Renal pelvis (tissue), 4 donors: ENCODE data around the gene DCP1B. TPM values are rescaled to one million over a fixed set of nuclear protein-coding genes. Genes with fewer than 3 reads are reported as not detected.

ENCODE experiments used
- DNase-seq: peaks from one replicate; pipeline ENCODE4 v3.0.0-alpha.2; 2013
- polyA plus RNA-seq, 3 donors: library from polyadenylated mRNA; unstranded; fragments of 120-200 nt; gene quantifications; one replicate each; pipeline ENCODE4 v1.2.1, GENCODE V29; 2013; ENCODE audit not compliant: insufficient read length in 3 of 3

Gene DCP1B
- polyA plus RNA-seq, 3 donors, result 28.1 to 29.4 (median 28.3) TPM

GRCh38 chr12:2023365-2023764, 19.1 kb upstream of the DCP1B start:
- DNase-seq, result no peak

GRCh38 chr12:2020511-2020910, 16.3 kb upstream of the DCP1B start:
- no peak for DNase-seq

GRCh38 chr12:2019126-2019525, 14.9 kb upstream of the DCP1B start:
- no peak for DNase-seq

GRCh38 chr12:2018391-2018790, 14.1 kb upstream of the DCP1B start:
- DNase-seq, result peak; percentile 77

GRCh38 chr12:2017546-2018337, 13.5 kb upstream of the DCP1B start:
- DNase-seq, result peak; percentile 58

GRCh38 chr12:2016862-2017545, 12.7 kb upstream of the DCP1B start:
- DNase-seq, result no peak

- no peak for DNase-seq
Observed at GRCh38 chr12:2014231-2014630, 10.0 kb upstream of the DCP1B start.

GRCh38 chr12:2013527-2014223, 9.4 kb upstream of the DCP1B start:
- DNase-seq, result peak; percentile 44

- DNase-seq, result no peak
Observed at GRCh38 chr12:2013086-2013485, 8.8 kb upstream of the DCP1B start.

- DNase-seq, result no peak
Observed at GRCh38 chr12:2011643-2012607, 7.7 kb upstream of the DCP1B start.

- DNase-seq, result no peak
Observed at GRCh38 chr12:2009623-2010022, 5.4 kb upstream of the DCP1B start.

- no peak for DNase-seq
Observed at GRCh38 chr12:2008677-2009076, 4.4 kb upstream of the DCP1B start.

GRCh38 chr12:2003676-2004112, 563 bp downstream of the DCP1B start:
- DNase-seq, result no peak

GRCh38 chr12:1995205-1995896, 8.9 kb downstream of the DCP1B start:
- no peak for DNase-seq

GRCh38 chr12:1994429-1995143, 9.7 kb downstream of the DCP1B start:
- DNase-seq, result no peak

GRCh38 chr12:1993871-1994371, 10.3 kb downstream of the DCP1B start:
- no peak for DNase-seq

- DNase-seq, result no peak
Observed at GRCh38 chr12:1993341-1993740, 10.9 kb downstream of the DCP1B start.

GRCh38 chr12:1992732-1993131, 11.5 kb downstream of the DCP1B start:
- DNase-seq, result no peak

GRCh38 chr12:1989111-1989510, 15.1 kb downstream of the DCP1B start:
- DNase-seq, result no peak

- DNase-seq, result no peak
Observed at GRCh38 chr12:1984759-1985158, 19.5 kb downstream of the DCP1B start.
